DND-41 (cell line): ENCODE results near the gene TPP1.

Source experiments
- ATAC-seq: fragments of 200-7000 bp; cut with Tn5 transposase; 3 replicates; pipeline ENCODE4 v1.9.1; 2021; ENCODE audit warnings: low read depth; ENCODE audit not compliant: insufficient read depth
- DNase-seq: peaks from one replicate; pipeline ENCODE4 v3.0.0-alpha.2; 2020
- H2AFZ ChIP-seq: 2 replicates; pipeline ENCODE4 v1.6.0; 2012; ENCODE audit warnings: low read depth, low read length
- H3K27ac ChIP-seq: 2 replicates; pipeline ENCODE4 v1.5.1; 2012; ENCODE audit warnings: low read length, inconsistent platforms
- H3K27me3 ChIP-seq: fragments of 200-600 bp; sonication (generic); 2 replicates; pipeline ENCODE4 v1.6.0; 2012; ENCODE audit warnings: low read length, mild to moderate bottlenecking, inconsistent platforms; ENCODE audit not compliant: insufficient read depth, poor library complexity
- H3K36me3 ChIP-seq: 2 replicates; pipeline ENCODE4 v1.5.1; 2012; ENCODE audit warnings: low read length, inconsistent platforms; ENCODE audit not compliant: insufficient read depth
- H3K4me1 ChIP-seq: 2 replicates; pipeline ENCODE4 v1.5.1; 2012; ENCODE audit warnings: mild to moderate bottlenecking, low read length; ENCODE audit not compliant: insufficient read depth
- H3K4me2 ChIP-seq: 2 replicates; pipeline ENCODE4 v1.6.0; 2012; ENCODE audit warnings: mild to moderate bottlenecking, moderate library complexity, low read length, inconsistent platforms; ENCODE audit not compliant: insufficient read depth
- H3K4me3 ChIP-seq, 2 experiments: fragments of 200-600 bp in 1 of 2; shearing (Covaris generic) in 1 of 2; 2 replicates each; pipeline ENCODE4 v1.5.1; 2012 to 2016; ENCODE audit warnings: inconsistent platforms in 2 of 2, low read length in 2 of 2, mild to moderate bottlenecking in 2 of 2, low read depth in 1 of 2, moderate library complexity in 1 of 2
- H3K79me2 ChIP-seq: 2 replicates; pipeline ENCODE4 v1.6.0; 2012; ENCODE audit warnings: low read length, inconsistent platforms; ENCODE audit not compliant: insufficient read depth
- H3K9ac ChIP-seq: 2 replicates; pipeline ENCODE4 v1.6.0; 2012; ENCODE audit warnings: low read depth, mild to moderate bottlenecking, inconsistent platforms, low read length, moderate library complexity
- H3K9me3 ChIP-seq: 2 replicates; pipeline ENCODE4 v1.5.1; 2012; ENCODE audit warnings: low read length, moderate library complexity, mild to moderate bottlenecking, inconsistent platforms; ENCODE audit not compliant: insufficient read depth, severe bottlenecking
- H4K20me1 ChIP-seq: 2 replicates; pipeline ENCODE4 v1.6.0; 2012; ENCODE audit warnings: low read length; ENCODE audit not compliant: insufficient read depth
- CTCF ChIP-seq: IDR thresholded peaks from 2 replicates; pipeline ENCODE4 v1.5.1; 2012; ENCODE audit warnings: borderline replicate concordance, low read length, moderate library complexity, mild to moderate bottlenecking; ENCODE audit not compliant: poor library complexity, severe bottlenecking; ENCODE audit errors: extremely low read depth
- EZH2 ChIP-seq: IDR thresholded peaks from 3 replicates; pipeline ENCODE4 v1.6.1; 2012; ENCODE audit warnings: borderline replicate concordance, low read depth, mild to moderate bottlenecking, moderate library complexity, low read length, inconsistent platforms; ENCODE audit not compliant: severe bottlenecking

TPP1 gene

GRCh38 chr11:6612213-6613041 lies 6.8 kb downstream of the TPP1 start, which contains the start of gene TAF10:
Gene TAF10, minus strand, starts transcription at chr11:6612216. Its CDS starts 27 bp downstream, at chr11:6612189.
- peak; percentile 93 for ATAC-seq
- Histone ChIP-seq H3K4me1 (peaks cover 45% of the 10 kb centered on the region), H3K9ac (peak within 1 kb of the TSS; percentile 72), H3K27ac (peak within 1 kb of the TSS; percentile 99), H4K20me1 (peaks cover 19% of the 10 kb centered on the region), H3K9me3 (no peaks in the 10 kb centered on the region), H2AFZ (peak within 1 kb of the TSS; percentile 95), H3K36me3 (peaks cover 69% of the 10 kb centered on the region), H3K79me2 (peaks cover 30% of the 10 kb centered on the region), H3K4me3 (peak within 1 kb of the TSS; percentile 69 to 74), H3K4me2 (peak within 1 kb of the TSS; percentile 99), H3K27me3 (no peaks in the 10 kb centered on the region)
- peak; percentile 97 for DNase-seq
- TF ChIP-seq CTCF, result peak; percentile 71
- no peak for TF ChIP-seq EZH2

GRCh38 chr11:6611963-6612212 lies 7.3 kb downstream of the TPP1 start:
- peak overlapping the region; percentile 72 for H3K9ac ChIP-seq
- peaks cover 19% of the 10 kb centered on the region for H4K20me1 ChIP-seq
- peaks cover 27% of the 10 kb centered on the region for H3K79me2 ChIP-seq
- H3K27me3 ChIP-seq, result no peaks in the 10 kb centered on the region
- peak overlapping the region; percentile 99 for H3K4me2 ChIP-seq
- DNase-seq, result no peak
- peaks cover 67% of the 10 kb centered on the region for H3K36me3 ChIP-seq
- peak overlapping the region; percentile 75 for H3K27ac ChIP-seq
- TF ChIP-seq CTCF (no peak), EZH2 (no peak)
- peak overlapping the region; percentile 69 to 74 for H3K4me3 ChIP-seq
- no peak; the same call in 2 of the 3 replicates for ATAC-seq
- H3K9me3 ChIP-seq, result no peaks in the 10 kb centered on the region
- H2AFZ ChIP-seq, result peak overlapping the region; percentile 61; the same call in 1 of the 2 replicates
- H3K4me1 ChIP-seq, result peaks cover 48% of the 10 kb centered on the region

- Histone ChIP-seq H3K36me3 (peaks cover 63% of the 10 kb centered on the region), H3K27ac (peak overlapping the region; percentile 75), H4K20me1 (peaks cover 19% of the 10 kb centered on the region), H3K9me3 (no peaks in the 10 kb centered on the region), H3K4me2 (peak overlapping the region; percentile 99), H3K4me3 (peak overlapping the region; percentile 69 to 74), H3K9ac (peak overlapping the region; percentile 72), H3K27me3 (no peaks in the 10 kb centered on the region), H3K4me1 (peaks cover 53% of the 10 kb centered on the region), H3K79me2 (peaks cover 30% of the 10 kb centered on the region), H2AFZ (peak overlapping the region; percentile 61; the same call in 1 of the 2 replicates)
- DNase-seq, result peak; percentile 46
- peak; percentile 18 for ATAC-seq
- TF ChIP-seq EZH2, result no peak
- TF ChIP-seq CTCF, result no peak
These were observed 7.9 kb downstream of the TPP1 start for GRCh38 chr11:6611092-6611962.
